ENCODE results near the gene PDCL2.

PDCL2 gene

GRCh38 chr4:55578341-55579010, 13.6 kb downstream of the PDCL2 start:
- DNase-seq = no peak
- Histone ChIP-seq H3K9me3 (replicated peaks; ENCODE audit: insufficient read depth, low read length) (no peaks in the 10 kb centered on the region), H3K79me2 (ENCODE audit: low read length) (no peaks in the 10 kb centered on the region)

GRCh38 chr4:55575513-55575912, 16.5 kb downstream of the PDCL2 start:
- Histone ChIP-seq H3F3A (ENCODE audit: insufficient read depth, low read length) (no peaks in the 10 kb centered on the region), H3K36me3 (replicated peaks; ENCODE audit: insufficient read depth, low read length) (no peaks in the 10 kb centered on the region), H3K9me3 (replicated peaks; ENCODE audit: insufficient read depth, low read length) (no peaks in the 10 kb centered on the region), H3K4me1 (ENCODE audit: low read length) (no peaks in the 10 kb centered on the region), H3K4me2 (ENCODE audit: low read depth, low read length) (no peak overlapping the region), H3K9ac (ENCODE audit: low read length) (no peak overlapping the region), H3K9me2 (replicated peaks; ENCODE audit: insufficient read depth, low read length) (no peaks in the 10 kb centered on the region), H2AFZ (ENCODE audit: low read length) (no peak overlapping the region), H3K27me3 (replicated peaks; ENCODE audit: insufficient read depth, low read length) (no peaks in the 10 kb centered on the region), H3K79me2 (ENCODE audit: low read length) (no peaks in the 10 kb centered on the region), H3K4me3 (ENCODE audit: low read length) (no peak overlapping the region), H3K27ac (ENCODE audit: low read length) (no peak overlapping the region), H4K20me1 (ENCODE audit: insufficient read depth, low read length) (no peaks in the 10 kb centered on the region)
- no peak for DNase-seq
- TF ChIP-seq, protein P1, sequence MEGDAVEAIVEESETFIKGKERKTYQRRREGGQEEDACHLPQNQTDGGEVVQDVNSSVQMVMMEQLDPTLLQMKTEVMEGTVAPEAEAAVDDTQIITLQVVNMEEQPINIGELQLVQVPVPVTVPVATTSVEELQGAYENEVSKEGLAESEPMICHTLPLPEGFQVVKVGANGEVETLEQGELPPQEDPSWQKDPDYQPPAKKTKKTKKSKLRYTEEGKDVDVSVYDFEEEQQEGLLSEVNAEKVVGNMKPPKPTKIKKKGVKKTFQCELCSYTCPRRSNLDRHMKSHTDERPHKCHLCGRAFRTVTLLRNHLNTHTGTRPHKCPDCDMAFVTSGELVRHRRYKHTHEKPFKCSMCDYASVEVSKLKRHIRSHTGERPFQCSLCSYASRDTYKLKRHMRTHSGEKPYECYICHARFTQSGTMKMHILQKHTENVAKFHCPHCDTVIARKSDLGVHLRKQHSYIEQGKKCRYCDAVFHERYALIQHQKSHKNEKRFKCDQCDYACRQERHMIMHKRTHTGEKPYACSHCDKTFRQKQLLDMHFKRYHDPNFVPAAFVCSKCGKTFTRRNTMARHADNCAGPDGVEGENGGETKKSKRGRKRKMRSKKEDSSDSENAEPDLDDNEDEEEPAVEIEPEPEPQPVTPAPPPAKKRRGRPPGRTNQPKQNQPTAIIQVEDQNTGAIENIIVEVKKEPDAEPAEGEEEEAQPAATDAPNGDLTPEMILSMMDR (IDR thresholded peaks at IDR 0.05; ENCODE audit: low read length) = no peak
- TF ChIP-seq EZH2 (optimal IDR thresholded peaks at IDR 0.05; ENCODE audit: low read depth, low read length) (no peak), EZH2phosphoT487 (IDR thresholded peaks at IDR 0.05; ENCODE audit: low read length) (no peak)

More at GRCh38 chr4:55578341-55579010, 13.6 kb downstream of the PDCL2 start:
- Histone ChIP-seq H3K4me3 (ENCODE audit: low read length) (no peak overlapping the region), H3K36me3 (replicated peaks; ENCODE audit: insufficient read depth, low read length) (no peaks in the 10 kb centered on the region), H3K4me1 (ENCODE audit: low read length) (no peaks in the 10 kb centered on the region), H3K27ac (ENCODE audit: low read length) (no peak overlapping the region), H4K20me1 (ENCODE audit: insufficient read depth, low read length) (no peaks in the 10 kb centered on the region), H3K9me2 (replicated peaks; ENCODE audit: insufficient read depth, low read length) (no peaks in the 10 kb centered on the region), H3F3A (ENCODE audit: insufficient read depth, low read length) (no peaks in the 10 kb centered on the region), H3K27me3 (replicated peaks; ENCODE audit: insufficient read depth, low read length) (no peaks in the 10 kb centered on the region), H3K9ac (ENCODE audit: low read length) (no peak overlapping the region), H2AFZ (ENCODE audit: low read length) (no peak overlapping the region), H3K4me2 (ENCODE audit: low read depth, low read length) (no peak overlapping the region)
- no peak for TF ChIP-seq EZH2phosphoT487 (IDR thresholded peaks at IDR 0.05; ENCODE audit: low read length)
- TF ChIP-seq, protein P1 (IDR thresholded peaks at IDR 0.05; ENCODE audit: low read length) = no peak
- no peak for TF ChIP-seq EZH2 (optimal IDR thresholded peaks at IDR 0.05; ENCODE audit: low read depth, low read length)

DNA sequence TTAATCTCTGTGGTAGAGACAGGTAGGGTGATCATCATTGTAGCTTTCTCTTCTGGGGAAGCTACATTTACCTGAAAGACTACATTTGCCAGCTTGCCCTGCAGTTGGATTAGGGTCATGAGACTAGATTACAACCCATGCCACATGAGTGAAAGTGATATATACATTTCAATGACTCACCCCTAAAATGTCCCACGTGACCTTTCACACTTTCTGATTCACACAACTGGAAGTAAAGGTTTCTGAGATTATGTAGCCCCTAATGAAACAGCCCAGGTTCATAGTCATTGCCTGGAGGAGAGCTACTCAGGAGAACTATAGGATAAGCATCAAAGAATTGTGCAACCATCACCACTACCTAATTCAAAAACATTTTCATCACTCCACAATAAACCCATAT, 17.8 kb downstream of the PDCL2 start:
- no peak overlapping the region for H3K9ac ChIP-seq (ENCODE audit: low read length)
- H3K4me3 ChIP-seq (ENCODE audit: low read length) = no peak overlapping the region
- H3K79me2 ChIP-seq (ENCODE audit: low read length) = no peaks in the 10 kb centered on the region
- H3F3A ChIP-seq (ENCODE audit: insufficient read depth, low read length) = no peaks in the 10 kb centered on the region
- H2AFZ ChIP-seq (ENCODE audit: low read length) = no peak overlapping the region
- no peak overlapping the region for H3K4me2 ChIP-seq (ENCODE audit: low read depth, low read length)
- H3K9me2 ChIP-seq (replicated peaks; ENCODE audit: insufficient read depth, low read length) = no peaks in the 10 kb centered on the region
- H3K4me1 ChIP-seq (ENCODE audit: low read length) = no peaks in the 10 kb centered on the region
- DNase-seq = no peak
- no peaks in the 10 kb centered on the region for H4K20me1 ChIP-seq (ENCODE audit: insufficient read depth, low read length)
- TF ChIP-seq, protein P1 (IDR thresholded peaks at IDR 0.05; ENCODE audit: low read length) = no peak
- TF ChIP-seq EZH2phosphoT487 (IDR thresholded peaks at IDR 0.05; ENCODE audit: low read length) = no peak
- TF ChIP-seq EZH2 (optimal IDR thresholded peaks at IDR 0.05; ENCODE audit: low read depth, low read length) = no peak
- no peak overlapping the region for H3K27ac ChIP-seq (ENCODE audit: low read length)
- no peaks in the 10 kb centered on the region for H3K36me3 ChIP-seq (replicated peaks; ENCODE audit: insufficient read depth, low read length)
- H3K27me3 ChIP-seq (replicated peaks; ENCODE audit: insufficient read depth, low read length) = no peaks in the 10 kb centered on the region
- no peaks in the 10 kb centered on the region for H3K9me3 ChIP-seq (replicated peaks; ENCODE audit: insufficient read depth, low read length)
